Fibroblast of lung (primary cell): ENCODE data around the gene RIN2.

Experiments used
- EZH2 ChIP-seq: IDR thresholded peaks from 2 replicates; pipeline ENCODE4 v1.5.1; 2012; ENCODE audit warnings: low read length, control low read depth, mild to moderate bottlenecking; ENCODE audit errors: missing control alignments
- TF ChIP-seq, protein P1 (sequence below), 2 donors: IDR thresholded peaks in 1 of 2; conservative IDR thresholded peaks in 1 of 2; 1 replicate in 1 of 2; 2 replicates in 1 of 2; pipeline ENCODE4 v1.5.1; 2011 to 2012; ENCODE audit warnings: low read length in 2 of 2, control low read depth in 1 of 2, inconsistent platforms in 1 of 2, low read depth in 1 of 2, mild to moderate bottlenecking in 1 of 2

GRCh38 chr20:19741924-19742323 is 16.1 kb upstream of the RIN2 start:
- no peak for TF ChIP-seq EZH2
- TF ChIP-seq, protein P1, sequence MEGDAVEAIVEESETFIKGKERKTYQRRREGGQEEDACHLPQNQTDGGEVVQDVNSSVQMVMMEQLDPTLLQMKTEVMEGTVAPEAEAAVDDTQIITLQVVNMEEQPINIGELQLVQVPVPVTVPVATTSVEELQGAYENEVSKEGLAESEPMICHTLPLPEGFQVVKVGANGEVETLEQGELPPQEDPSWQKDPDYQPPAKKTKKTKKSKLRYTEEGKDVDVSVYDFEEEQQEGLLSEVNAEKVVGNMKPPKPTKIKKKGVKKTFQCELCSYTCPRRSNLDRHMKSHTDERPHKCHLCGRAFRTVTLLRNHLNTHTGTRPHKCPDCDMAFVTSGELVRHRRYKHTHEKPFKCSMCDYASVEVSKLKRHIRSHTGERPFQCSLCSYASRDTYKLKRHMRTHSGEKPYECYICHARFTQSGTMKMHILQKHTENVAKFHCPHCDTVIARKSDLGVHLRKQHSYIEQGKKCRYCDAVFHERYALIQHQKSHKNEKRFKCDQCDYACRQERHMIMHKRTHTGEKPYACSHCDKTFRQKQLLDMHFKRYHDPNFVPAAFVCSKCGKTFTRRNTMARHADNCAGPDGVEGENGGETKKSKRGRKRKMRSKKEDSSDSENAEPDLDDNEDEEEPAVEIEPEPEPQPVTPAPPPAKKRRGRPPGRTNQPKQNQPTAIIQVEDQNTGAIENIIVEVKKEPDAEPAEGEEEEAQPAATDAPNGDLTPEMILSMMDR (conservative IDR thresholded peaks at IDR 0.05 in 1 of 2, IDR thresholded peaks at IDR 0.05 in 1 of 2; ENCODE audit: low read depth in 1 of 2, low read length in 2 of 2): no peak
